K562 (cell line): Measurements from ENCODE around the gene OGFR. TPM values are rescaled to one million over a fixed set of nuclear protein-coding genes. Genes with fewer than 3 reads are reported as not detected.
A peak's percentile ranks its signal among the peaks of the same experiment; 100 is the strongest.

ENCODE experiments used
- ATF4 ChIP-seq: fragments of 450-650 bp; formaldehyde crosslinking; IDR thresholded peaks from 2 replicates; pipeline ENCODE4 v1.4.0; 2022; ENCODE audit warnings: mild to moderate bottlenecking, moderate library complexity
- CTCFL ChIP-seq: IDR thresholded peaks from 2 replicates; pipeline ENCODE4 v1.6.1; 2011; ENCODE audit warnings: borderline replicate concordance, low read depth, mild to moderate bottlenecking, moderate library complexity, low read length; ENCODE audit not compliant: insufficient read depth, poor library complexity, severe bottlenecking
- FOXK1 ChIP-seq: sonication (generic); formaldehyde crosslinking; IDR thresholded peaks from 2 replicates; pipeline ENCODE4 v1.8.0; 2022; ENCODE audit warnings: missing genetic modification reagents, mild to moderate bottlenecking, borderline replicate concordance
- GABPB1 ChIP-seq: sonication (generic); formaldehyde crosslinking; IDR thresholded peaks from 2 replicates; pipeline ENCODE4 v1.8.0; 2022; ENCODE audit warnings: mild to moderate bottlenecking, missing genetic modification reagents
- GTF3C2 ChIP-seq: IDR thresholded peaks from 3 replicates; pipeline ENCODE4 v1.6.1; 2011; ENCODE audit warnings: borderline replicate concordance, mild to moderate bottlenecking, moderate library complexity; ENCODE audit not compliant: insufficient read length; ENCODE audit errors: extremely low read depth
- SETDB1 ChIP-seq: IDR thresholded peaks from one replicate; pipeline ENCODE4 v1.6.1; 2012; ENCODE audit warnings: low read length, control low read depth, inconsistent platforms
- THRAP3 ChIP-seq: fragments of 450-650 bp; IDR thresholded peaks from 2 replicates; pipeline ENCODE4 v1.6.1; 2016; ENCODE audit warnings: mild to moderate bottlenecking, inconsistent platforms, borderline replicate concordance
- polyA plus RNA-seq, 8 experiments: library from polyadenylated mRNA; depleted of rRNA in 4 of 8; stranded (reverse) in 5 of 8; unstranded in 3 of 8; fragments of >200 nt; fragmentation: Nextera tagmentation in 2 of 8; fragmentation: Illumina TruSeq in 1 of 8; extraction: Ambion mirVana in 2 of 8; extraction: Trizol in 1 of 8; gene quantifications; 2 replicates each; pipeline versions ENCODE4 v1.2.1 to v1.2.3, GENCODE V29; 2011 to 2014; ENCODE audit warnings: inconsistent platforms in 1 of 8, missing spikeins in 1 of 8
- total RNA-seq, 7 experiments: library from RNA; depleted of rRNA in 6 of 7; stranded (reverse); fragments of >200 nt in 6 of 7; fragmentation: Illumina TruSeq in 2 of 7; extraction: Trizol in 2 of 7; gene quantifications; 2 replicates each; pipeline versions ENCODE4 v1.2.1 to v1.2.3, GENCODE V29; 2011 to 2021; ENCODE audit warnings: low replicate concordance in 1 of 7

Gene OGFR
- total and polyA plus RNA-seq, 9 of the 15 experiments (the other 6 are each of a cell fraction or from before 2014, with no cell fraction given): 0.39 to 56.3 (median 17.5) TPM

- TF ChIP-seq ATF4 (CRISPR knock-in tag): no peak
- no peak for TF ChIP-seq THRAP3
- no peak for TF ChIP-seq CTCFL
- TF ChIP-seq GTF3C2: no peak
- 0 out of 2 replicates have a peak, but pooled peaks have one; percentile 18 for TF ChIP-seq GABPB1 (CRISPR knock-in tag)
- TF ChIP-seq FOXK1: no peak
- no peak for TF ChIP-seq SETDB1
Measured at GRCh38 chr20:62794007-62794724, 10.5 kb upstream of the OGFR start (continued).
